Fibroblast of mammary gland (primary cell): Measurements from ENCODE around the gene SEC16B.
"Not testable (repeated sequence)": the region's sequence is repeated elsewhere in the genome, so short reads cannot be mapped to it uniquely, and the experiment has no call there.

Source experiments
- DNase-seq: peaks from one replicate; pipeline ENCODE4 v3.0.0-alpha.2; 2010; ENCODE audit warnings: low read depth
- H3K4me3 ChIP-seq: 2 replicates; pipeline ENCODE4 v1.5.1; 2011; ENCODE audit warnings: low read depth, mild to moderate bottlenecking, low read length, moderate library complexity; ENCODE audit not compliant: control insufficient read depth
- CTCF ChIP-seq: conservative IDR thresholded peaks from 2 replicates; pipeline ENCODE4 v1.5.1; 2011; ENCODE audit warnings: low read depth, low read length, inconsistent platforms; ENCODE audit not compliant: control insufficient read depth, insufficient read depth

SEC16B gene

GRCh38 chr1:177995369-177995768 lies 25.5 kb upstream of the SEC16B start:
- no peak for DNase-seq
- no peak overlapping the region for H3K4me3 ChIP-seq
- no peak for TF ChIP-seq CTCF

- DNase-seq: peak; percentile 67
Measured at GRCh38 chr1:177986281-177986680, 16.4 kb upstream of the SEC16B start.

GRCh38 chr1:177984761-177985160 lies 14.9 kb upstream of the SEC16B start:
- TF ChIP-seq CTCF: no peak
- DNase-seq: no peak
- no peak overlapping the region for H3K4me3 ChIP-seq

More at GRCh38 chr1:177986281-177986680, 16.4 kb upstream of the SEC16B start:
- not testable (repeated sequence) for H3K4me3 ChIP-seq

GRCh38 chr1:177984136-177984525 lies 14.3 kb upstream of the SEC16B start:
- no peak for TF ChIP-seq CTCF
- peak; percentile 98 for DNase-seq
- H3K4me3 ChIP-seq: peak overlapping the region; percentile 34

GRCh38 chr1:177983482-177984135 lies 13.8 kb upstream of the SEC16B start:
- no peak for TF ChIP-seq CTCF
- DNase-seq: peak; percentile 70
- peak overlapping the region; percentile 34 for H3K4me3 ChIP-seq

- H3K4me3 ChIP-seq: peak overlapping the region; percentile 34
- no peak for TF ChIP-seq CTCF
- peak; percentile 54 for DNase-seq
Measured at GRCh38 chr1:177983077-177983476, 13.2 kb upstream of the SEC16B start.

GRCh38 chr1:177981200-177981599 lies 11.3 kb upstream of the SEC16B start:
- no peak for DNase-seq
- TF ChIP-seq CTCF: no peak
- H3K4me3 ChIP-seq: no peak overlapping the region
